Measurements from ENCODE around the gene PAX8.

PAX8 gene

DNA sequence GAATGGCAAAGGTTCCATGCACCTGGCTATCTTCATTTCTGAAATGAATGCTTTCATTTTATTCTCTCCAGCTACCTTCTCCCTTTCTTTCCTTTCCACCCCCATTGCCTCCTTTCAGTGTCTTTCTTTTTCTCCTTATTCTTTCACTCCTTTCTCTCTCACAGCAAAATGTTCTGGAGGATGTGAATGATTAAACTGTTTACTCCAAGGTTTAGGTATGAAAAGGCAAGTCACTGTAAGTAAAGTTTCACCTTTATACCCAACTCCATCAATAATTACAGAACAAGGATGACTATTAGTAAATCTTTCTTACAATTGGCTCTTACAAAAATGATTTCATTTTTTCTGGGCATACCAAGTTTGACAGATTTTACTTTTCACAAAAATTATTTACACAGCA, 4.3 kb downstream of the PAX8 start:
- H3K27ac ChIP-seq, result no peak overlapping the region
- no peak for TF ChIP-seq ZFX (IDR thresholded peaks at IDR 0.05; ENCODE audit: borderline replicate concordance)
- TF ChIP-seq, protein P1, sequence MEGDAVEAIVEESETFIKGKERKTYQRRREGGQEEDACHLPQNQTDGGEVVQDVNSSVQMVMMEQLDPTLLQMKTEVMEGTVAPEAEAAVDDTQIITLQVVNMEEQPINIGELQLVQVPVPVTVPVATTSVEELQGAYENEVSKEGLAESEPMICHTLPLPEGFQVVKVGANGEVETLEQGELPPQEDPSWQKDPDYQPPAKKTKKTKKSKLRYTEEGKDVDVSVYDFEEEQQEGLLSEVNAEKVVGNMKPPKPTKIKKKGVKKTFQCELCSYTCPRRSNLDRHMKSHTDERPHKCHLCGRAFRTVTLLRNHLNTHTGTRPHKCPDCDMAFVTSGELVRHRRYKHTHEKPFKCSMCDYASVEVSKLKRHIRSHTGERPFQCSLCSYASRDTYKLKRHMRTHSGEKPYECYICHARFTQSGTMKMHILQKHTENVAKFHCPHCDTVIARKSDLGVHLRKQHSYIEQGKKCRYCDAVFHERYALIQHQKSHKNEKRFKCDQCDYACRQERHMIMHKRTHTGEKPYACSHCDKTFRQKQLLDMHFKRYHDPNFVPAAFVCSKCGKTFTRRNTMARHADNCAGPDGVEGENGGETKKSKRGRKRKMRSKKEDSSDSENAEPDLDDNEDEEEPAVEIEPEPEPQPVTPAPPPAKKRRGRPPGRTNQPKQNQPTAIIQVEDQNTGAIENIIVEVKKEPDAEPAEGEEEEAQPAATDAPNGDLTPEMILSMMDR (IDR thresholded peaks at IDR 0.05), result no peak

DNA sequence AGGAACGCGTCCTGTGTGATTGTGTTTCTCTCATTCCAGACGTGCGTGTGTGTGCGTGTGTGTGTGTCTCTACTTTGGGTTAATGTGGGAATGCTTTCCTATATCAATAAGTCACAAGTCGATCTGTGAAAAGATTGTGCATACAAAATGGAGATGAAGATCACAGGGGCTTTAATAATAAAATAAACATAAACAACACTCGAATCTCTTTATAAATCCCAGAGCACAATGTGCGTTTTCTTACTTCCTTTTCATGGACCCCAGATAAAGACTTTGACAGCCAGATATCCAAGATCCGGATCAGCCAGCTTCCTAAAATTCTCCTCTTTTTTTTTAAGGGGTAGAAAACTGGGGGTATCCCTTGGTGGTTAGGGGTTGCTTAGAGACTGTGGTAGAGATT, 4.7 kb downstream of the PAX8 start:
- H3K27ac ChIP-seq, result no peak overlapping the region
- TF ChIP-seq, protein P1 (IDR thresholded peaks at IDR 0.05), result no peak
- no peak for TF ChIP-seq ZFX (IDR thresholded peaks at IDR 0.05; ENCODE audit: borderline replicate concordance)

- no peak overlapping the region for H3K27ac ChIP-seq
- TF ChIP-seq ZFX (IDR thresholded peaks at IDR 0.05; ENCODE audit: borderline replicate concordance), result no peak
- TF ChIP-seq, protein P1 (IDR thresholded peaks at IDR 0.05), result no peak
Measured at GRCh38 chr2:113273027-113273551, 5.6 kb downstream of the PAX8 start.

DNA sequence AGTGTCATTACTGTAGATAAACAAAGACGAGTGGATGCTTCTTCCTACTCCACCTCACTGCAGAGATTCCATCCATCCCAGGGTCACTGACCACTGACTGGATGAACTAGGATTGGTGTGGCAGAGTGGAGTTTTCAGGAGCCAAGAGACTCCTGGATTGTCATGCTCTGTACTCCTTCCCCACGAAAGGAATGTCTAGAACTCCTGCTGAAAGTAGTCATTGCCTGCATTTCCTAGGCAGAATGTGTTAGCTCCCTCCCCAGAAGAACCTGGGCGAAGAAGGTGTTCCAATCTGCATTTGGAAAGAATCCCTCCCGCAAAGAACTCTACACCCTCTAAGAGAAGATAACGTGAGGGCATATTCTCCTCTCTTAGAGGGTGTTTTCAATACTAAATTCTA, 6.2 kb downstream of the PAX8 start:
- no peak overlapping the region for H3K27ac ChIP-seq
- no peak for TF ChIP-seq ZFX (IDR thresholded peaks at IDR 0.05; ENCODE audit: borderline replicate concordance)
- TF ChIP-seq, protein P1 (IDR thresholded peaks at IDR 0.05), result no peak

GRCh38 chr2:113268621-113269360, 9.9 kb downstream of the PAX8 start:
- no peak overlapping the region for H3K27ac ChIP-seq
- no peak for TF ChIP-seq ZFX (IDR thresholded peaks at IDR 0.05; ENCODE audit: borderline replicate concordance)
- TF ChIP-seq, protein P1 (IDR thresholded peaks at IDR 0.05), result no peak

- no peak overlapping the region for H3K27ac ChIP-seq
- TF ChIP-seq ZFX (IDR thresholded peaks at IDR 0.05; ENCODE audit: borderline replicate concordance), result no peak
- TF ChIP-seq, protein P1 (IDR thresholded peaks at IDR 0.05), result no peak
Measured at GRCh38 chr2:113266431-113266830, 12.3 kb downstream of the PAX8 start.

- no peak for TF ChIP-seq ZFX (IDR thresholded peaks at IDR 0.05; ENCODE audit: borderline replicate concordance)
- TF ChIP-seq, protein P1 (IDR thresholded peaks at IDR 0.05), result no peak
- no peak overlapping the region for H3K27ac ChIP-seq
Measured at GRCh38 chr2:113264713-113265403, 13.9 kb downstream of the PAX8 start.

Measured in 22Rv1 (cell line).